H1 (cell line): ENCODE measurements around the gene LRRC25. TPM values are rescaled to one million over a fixed set of nuclear protein-coding genes. Genes with fewer than 3 reads are reported as not detected.

Experiments
- CTCF ChIA-PET: fragments of 300-600 bp; sonication (Branson Sonifier 250); formaldehyde crosslinking; loops from one replicate; lab custom pipeline; 2021; ENCODE audit not compliant: partially characterized antibody; lab: Charles Lee
- POLR2A ChIA-PET: fragments of 300-600 bp; sonication (Branson Sonifier 250); formaldehyde crosslinking; loops from one replicate; lab custom pipeline; 2021; ENCODE audit warnings: inconsistent platforms; ENCODE audit not compliant: partially characterized antibody; lab: Charles Lee
- DNase-seq, 2 experiments: peaks; one replicate each; pipeline versions ENCODE4 v3.0.0 to v3.0.0-alpha.2; 2010 to 2022; ENCODE audit warnings: low spot score in 2 of 2, low read depth in 1 of 2, mixed read lengths in 1 of 2
- FAIRE-seq: peaks from 2 replicates; lab custom pipeline; 2011; peaks lifted over from hg19 to GRCh38; lab: Jason Lieb, UNC
- H2AFZ ChIP-seq: 2 replicates; pipeline ENCODE4 v1.8.1; 2012; ENCODE audit warnings: low read length, inconsistent platforms
- H2AK5ac ChIP-seq: 2 replicates; pipeline ENCODE4 v1.6.1; 2013; ENCODE audit warnings: low read depth, low read length
- H2BK120ac ChIP-seq: replicated peaks from 2 replicates; pipeline ENCODE3; 2013; ENCODE audit warnings: low read depth, low read length, inconsistent platforms
- H2BK12ac ChIP-seq: 2 replicates; pipeline ENCODE4 v1.6.1; 2013; ENCODE audit warnings: low read depth, low read length
- H2BK15ac ChIP-seq: 2 replicates; pipeline ENCODE4 v1.6.1; 2013; ENCODE audit warnings: low read length
- H2BK20ac ChIP-seq: 2 replicates; pipeline ENCODE4 v1.6.1; 2013; ENCODE audit warnings: low read length
- H2BK5ac ChIP-seq: 2 replicates; pipeline ENCODE4 v1.6.1; 2013; ENCODE audit warnings: low read depth, low read length
- H3K14ac ChIP-seq: 2 replicates; pipeline ENCODE4 v1.6.1; 2013; ENCODE audit warnings: inconsistent platforms; ENCODE audit not compliant: insufficient read length
- H3K18ac ChIP-seq: 2 replicates; pipeline ENCODE4 v1.6.1; 2013; ENCODE audit warnings: low read length; ENCODE audit errors: extremely low read depth
- H3K23ac ChIP-seq: 2 replicates; pipeline ENCODE4 v1.6.1; 2013; ENCODE audit warnings: inconsistent platforms; ENCODE audit not compliant: insufficient read length
- H3K23me2 ChIP-seq: 2 replicates; pipeline ENCODE4 v1.6.1; 2013; ENCODE audit warnings: low read depth, low read length
- H3K27ac ChIP-seq: 2 replicates; pipeline ENCODE4 v1.6.1; 2011; ENCODE audit warnings: low read depth, low read length, inconsistent platforms
- H3K27me3 ChIP-seq, 4 experiments: replicated peaks in 1 of 4; 1 replicate in 1 of 4; 2 replicates in 3 of 4; pipeline versions ENCODE4 v1.6.1 to v1.8.1; 2011 to 2013; ENCODE audit warnings: low read length in 3 of 4, mild to moderate bottlenecking in 3 of 4, inconsistent platforms in 2 of 4, mixed read lengths in 2 of 4, moderate library complexity in 1 of 4; ENCODE audit not compliant: control insufficient read depth in 3 of 4, insufficient read depth in 3 of 4; ENCODE audit errors: extremely low read depth in 1 of 4
- H3K36me3 ChIP-seq, 4 experiments: 2 replicates each; pipeline versions ENCODE4 v1.6.1 to v1.8.1; 2011 to 2013; ENCODE audit warnings: mild to moderate bottlenecking in 4 of 4, low read length in 3 of 4, moderate library complexity in 2 of 4, control low read depth in 1 of 4, inconsistent platforms in 1 of 4; ENCODE audit not compliant: insufficient read depth in 4 of 4, control insufficient read depth in 2 of 4
- H3K4ac ChIP-seq: replicated peaks from 2 replicates; pipeline ENCODE3; 2013; ENCODE audit warnings: low read length, low read depth, mixed read lengths, inconsistent platforms; ENCODE audit not compliant: insufficient read length
- H3K4me1 ChIP-seq, 4 experiments: replicated peaks in 1 of 4; 1 replicate in 1 of 4; 2 replicates in 3 of 4; pipeline versions ENCODE4 v1.6.1 to v1.8.1; 2011 to 2013; ENCODE audit warnings: low read length in 3 of 4, inconsistent platforms in 2 of 4, mixed read lengths in 1 of 4; ENCODE audit not compliant: insufficient read depth in 4 of 4, control insufficient read depth in 3 of 4
- H3K4me2 ChIP-seq, 2 experiments: 2 replicates each; pipeline versions ENCODE4 v1.6.1 to v1.8.1; 2011 to 2013; ENCODE audit warnings: low read depth in 2 of 2, low read length in 2 of 2, control low read depth in 1 of 2, inconsistent platforms in 1 of 2, mild to moderate bottlenecking in 1 of 2; ENCODE audit not compliant: insufficient read depth in 1 of 2
- H3K4me3 ChIP-seq, 4 experiments: fragments of 200-600, 300-600 bp in 1 of 4; sonication (generic), shearing (Covaris generic), sonication (Bioruptor Twin) in 1 of 4; 2 replicates each; pipeline versions ENCODE4 v1.5.1 to v1.8.1; 2011 to 2016; ENCODE audit warnings: low read length in 4 of 4, low read depth in 3 of 4, control low read depth in 2 of 4, inconsistent platforms in 2 of 4, mild to moderate bottlenecking in 2 of 4, mixed read lengths in 1 of 4, moderate library complexity in 1 of 4; ENCODE audit not compliant: insufficient read depth in 2 of 4; ENCODE audit errors: extremely low read depth in 1 of 4
- H3K56ac ChIP-seq: replicated peaks from 2 replicates; pipeline ENCODE3; 2013; ENCODE audit warnings: low read depth, mild to moderate bottlenecking, mixed read lengths, low read length, inconsistent platforms; ENCODE audit not compliant: insufficient read length
- H3K79me1 ChIP-seq: 2 replicates; pipeline ENCODE4 v1.6.1; 2013; ENCODE audit warnings: low read depth, low read length, control low read depth
- H3K79me2 ChIP-seq, 2 experiments: 2 replicates each; pipeline versions ENCODE4 v1.6.1 to v1.8.1; 2012 to 2013; ENCODE audit warnings: low read length in 2 of 2, mild to moderate bottlenecking in 2 of 2, inconsistent platforms in 1 of 2; ENCODE audit not compliant: insufficient read depth in 2 of 2, control insufficient read depth in 1 of 2
- H3K9ac ChIP-seq, 4 experiments: replicated peaks in 1 of 4; 1 replicate in 1 of 4; 2 replicates in 3 of 4; pipeline versions ENCODE4 v1.6.1 to v1.8.1; 2011 to 2013; ENCODE audit warnings: low read depth in 3 of 4, low read length in 3 of 4, control low read depth in 2 of 4, mild to moderate bottlenecking in 2 of 4, moderate library complexity in 2 of 4, inconsistent platforms in 1 of 4; ENCODE audit errors: extremely low read depth in 1 of 4
- H3K9me3 ChIP-seq, 2 experiments: 2 replicates each; pipeline versions ENCODE4 v1.6.1 to v1.8.1; 2012 to 2013; ENCODE audit warnings: mild to moderate bottlenecking in 2 of 2, moderate library complexity in 2 of 2, control low read depth in 1 of 2, inconsistent platforms in 1 of 2, low read depth in 1 of 2, low read length in 1 of 2, mixed read lengths in 1 of 2; ENCODE audit not compliant: insufficient read depth in 2 of 2
- H4K20me1 ChIP-seq, 2 experiments: replicated peaks in 1 of 2; 2 replicates each; pipeline versions ENCODE3 to v1.8.1; 2011 to 2013; ENCODE audit warnings: inconsistent platforms in 2 of 2, low read length in 2 of 2, mild to moderate bottlenecking in 1 of 2; ENCODE audit not compliant: insufficient read depth in 2 of 2, control insufficient read depth in 1 of 2
- H4K5ac ChIP-seq: 2 replicates; pipeline ENCODE4 v1.6.1; 2013; ENCODE audit warnings: low read length, low read depth, mixed read lengths, inconsistent platforms; ENCODE audit not compliant: insufficient read length
- H4K8ac ChIP-seq: 2 replicates; pipeline ENCODE4 v1.8.0; 2013; ENCODE audit warnings: mild to moderate bottlenecking, moderate library complexity, low read length, inconsistent platforms; ENCODE audit not compliant: insufficient read depth; ENCODE audit errors: extremely low read depth
- H4K91ac ChIP-seq: replicated peaks from 2 replicates; pipeline ENCODE3; 2013; ENCODE audit warnings: low read length, mixed read lengths, inconsistent platforms; ENCODE audit not compliant: insufficient read length
- CBX8 ChIP-seq: fragments of 300-800, 300-1000 bp; sonication (generic); IDR thresholded peaks from 2 replicates; pipeline ENCODE4 v1.7.1; 2016; ENCODE audit warnings: low read depth, low read length, borderline replicate concordance
- GABPA ChIP-seq: IDR thresholded peaks from 2 replicates; pipeline ENCODE4 v1.6.1; 2011; ENCODE audit warnings: mild to moderate bottlenecking, low read length, moderate library complexity, borderline replicate concordance; ENCODE audit not compliant: insufficient read depth
- JUN ChIP-seq: IDR thresholded peaks from 2 replicates; pipeline ENCODE4 v1.6.1; 2011; ENCODE audit warnings: low read depth, mild to moderate bottlenecking, improper control_type of control experiment, low read length
- KDM1A ChIP-seq: fragments of 200-600, 300-600 bp; sonication (generic); IDR thresholded peaks from 2 replicates; pipeline ENCODE4 v1.7.1; 2016; ENCODE audit warnings: mild to moderate bottlenecking, low read length, borderline replicate concordance
- KDM5A ChIP-seq: fragments of 200-600 bp; IDR thresholded peaks from 2 replicates; pipeline ENCODE4 v1.7.1; 2012; ENCODE audit warnings: mild to moderate bottlenecking, low read length, inconsistent platforms, mixed read lengths
- POLR2AphosphoS5 ChIP-seq: IDR thresholded peaks from 2 replicates; pipeline ENCODE4 v1.6.1; 2011; ENCODE audit warnings: low read depth, low read length
- RAD21 ChIP-seq, 2 experiments: IDR thresholded peaks in 1 of 2; conservative IDR thresholded peaks in 1 of 2; 2 replicates each; pipeline ENCODE4 v1.6.1; 2011; ENCODE audit warnings: low read depth in 2 of 2, low read length in 2 of 2, improper control_type of control experiment in 1 of 2, inconsistent platforms in 1 of 2, mild to moderate bottlenecking in 1 of 2, moderate library complexity in 1 of 2
- SAP30 ChIP-seq: fragments of 300-600 bp; sonication (generic); IDR thresholded peaks from 2 replicates; pipeline ENCODE4 v1.7.1; 2012; ENCODE audit warnings: low read length, moderate library complexity, mild to moderate bottlenecking, inconsistent platforms; ENCODE audit not compliant: insufficient read depth, insufficient replicate concordance
- SIRT6 ChIP-seq: IDR thresholded peaks from one replicate; pipeline ENCODE4 v1.7.1; 2012; ENCODE audit warnings: low read length, inconsistent platforms
- SP2 ChIP-seq: IDR thresholded peaks from 2 replicates; pipeline ENCODE4 v1.6.1; 2012; ENCODE audit warnings: mild to moderate bottlenecking, low read length, inconsistent platforms
- TCF12 ChIP-seq: IDR thresholded peaks from 2 replicates; pipeline ENCODE4 v1.6.1; 2011; ENCODE audit warnings: low read depth, mild to moderate bottlenecking, low read length
- ZNF274 ChIP-seq: IDR thresholded peaks from 2 replicates; pipeline ENCODE4 v1.7.0; 2012; ENCODE audit warnings: low read length, borderline replicate concordance; ENCODE audit errors: extremely low read depth
- WGBS, 2 experiments: shearing (Covaris generic) in 1 of 2; methylation state at CpG; one replicate each; pipeline versions ENCODE4 v1.1.6 to v1.1.7; 2013 to 2015; ENCODE audit warnings: low lambda C conversion rate in 2 of 2, mixed read lengths in 2 of 2, inconsistent platforms in 1 of 2, low coverage in 1 of 2, missing lambda C conversion rate in 1 of 2; ENCODE audit not compliant: insufficient replicate concordance in 2 of 2, insufficient coverage in 1 of 2, insufficient read length in 1 of 2; ENCODE audit errors: extremely low coverage in 1 of 2, missing lambda C conversion rate in 1 of 2; 5-methylcytosine and 5-hydroxymethylcytosine counted together
- polyA plus RNA-seq, 7 experiments: library from polyadenylated mRNA; depleted of rRNA in 3 of 7; stranded (reverse) in 5 of 7; unstranded in 2 of 7; fragments of >200 nt in 5 of 7; fragments of 200-250 nt in 2 of 7; gene quantifications; 1 replicate in 5 of 7; 2 replicates in 1 of 7; 4 replicates in 1 of 7; pipeline versions ENCODE4 v1.2.1 to v1.2.3, GENCODE V29; 2011 to 2013; ENCODE audit warnings: missing spikeins in 2 of 7, mixed read lengths in 2 of 7
- total RNA-seq: library from RNA; stranded (reverse); fragmentation: NEBNext Ultra II Directional; extraction: Animal tissue kit (Norgen Biotek cat#: 25700); gene quantifications from 2 replicates; pipeline ENCODE4 v1.2.1, GENCODE V29; 2021

LRRC25 gene
- total and polyA plus RNA-seq, 2 of the 8 experiments (the other 6 are each of a cell fraction or from before 2014, with no cell fraction given): 0.20 to 0.41 TPM

GRCh38 chr19:18414504-18415177 is 17.2 kb upstream of the LRRC25 start:
- no peak overlapping the region for H4K5ac ChIP-seq
- no peak overlapping the region for H3K14ac ChIP-seq
- H3K79me1 ChIP-seq: no peaks in the 10 kb centered on the region
- H2BK20ac ChIP-seq: peak overlapping the region; percentile 48; the same call in 1 of the 2 replicates
- no peaks in the 10 kb centered on the region for H3K36me3 ChIP-seq
- peaks cover 13% of the 10 kb centered on the region; the same call in 1 of the 2 replicates for H3K23me2 ChIP-seq
- no peak overlapping the region for H2BK5ac ChIP-seq
- H4K8ac ChIP-seq: no peak overlapping the region
- ChIA-PET POLR2A (interaction anchor here (0.6 to 2.0 kb wide), 8 partner anchors 13 to 133 kb away, joined by 3 to 8 read pairs (median 5); partner anchors contain the start of genes JUND and PGPEP1), CTCF (interaction anchor here (0.6 to 11.0 kb wide), 14 partner anchors 16 to 901 kb away, joined by 3 to 177 read pairs (median 14); partner anchors contain the start of genes GDF15, IQCN, LRRC25 and PGPEP1)
- FAIRE-seq: no peak
- H4K91ac ChIP-seq: no peak overlapping the region
- no peak overlapping the region for H3K27ac ChIP-seq
- no peak overlapping the region for H3K4ac ChIP-seq
- WGBS, 2 experiments: 73% methylated on average over 11 of the region's 11 CpGs; no CpG with 5 or more reads in 1 of the 2 experiments
- H4K20me1 ChIP-seq: peaks cover 0 to 2% of the 10 kb centered on the region in 2 experiments
- H3K79me2 ChIP-seq: no peaks in the 10 kb centered on the region
- no peaks in the 10 kb centered on the region for H3K9me3 ChIP-seq
- peaks cover 0 to 20% (median 17%) of the 10 kb centered on the region in 4 experiments; a peak in 6 of 7 replicates for H3K4me1 ChIP-seq
- peak overlapping the region; percentile 75; the same call in 1 of the 2 replicates for H2BK12ac ChIP-seq
- H2AFZ ChIP-seq: no peak overlapping the region
- H3K56ac ChIP-seq: no peak overlapping the region
- no peak overlapping the region for H3K23ac ChIP-seq
- H3K18ac ChIP-seq: no peak overlapping the region
- H3K27me3 ChIP-seq: peaks cover 5 to 19% (median 15%) of the 10 kb centered on the region in 4 experiments
- no peak overlapping the region for H2AK5ac ChIP-seq
- no peak overlapping the region for H2BK120ac ChIP-seq
- no peak overlapping the region for H3K9ac ChIP-seq
- peak overlapping the region; percentile 46; the same call in 1 of the 2 replicates for H2BK15ac ChIP-seq
- DNase-seq: no peak
- no peak overlapping the region for H3K4me3 ChIP-seq
- H3K4me2 ChIP-seq: no peak overlapping the region
- TF ChIP-seq SAP30: no peak
- no peak for TF ChIP-seq ZNF274
- no peak for TF ChIP-seq RAD21 (IDR thresholded peaks at IDR 0.05 in 1 of 2, conservative IDR thresholded peaks at IDR 0.05 in 1 of 2; ENCODE audit: low read depth in 2 of 2, low read length in 2 of 2)
- no peak for TF ChIP-seq SP2
- no peak for TF ChIP-seq JUN
- no peak for TF ChIP-seq KDM5A
- TF ChIP-seq KDM1A: no peak
- TF ChIP-seq TCF12: no peak
- TF ChIP-seq SIRT6: no peak
- no peak for TF ChIP-seq GABPA
- no peak for TF ChIP-seq POLR2AphosphoS5
- TF ChIP-seq CBX8: no peak
